HCT116 (cell line): Measurements from ENCODE around the gene CENPC. TPM values are rescaled to one million over a fixed set of nuclear protein-coding genes. Genes with fewer than 3 reads are reported as not detected.

Experiments used
- ATAC-seq: fragments of 200-7000 bp; cut with Tn5 transposase; 2 replicates; pipeline ENCODE4 v1.9.1; 2020; ENCODE audit warnings: mild to moderate bottlenecking, moderate library complexity
- BruUV-seq: library from RNA; stranded (reverse); fragments of 400-500 nt; replicated peaks from 2 replicates; lab custom pipeline; 2021; lab: Mats Ljungman, UMichigan
- CTCF ChIA-PET: fragments of 300-600 bp; sonication (Branson Sonifier 250); formaldehyde crosslinking; loops from one replicate; lab custom pipeline; 2021; ENCODE audit warnings: antibody characterized with exemption; lab: Charles Lee
- POLR2A ChIA-PET: fragments of 300-600, 350-600 bp; sonication (Branson Sonifier 250); formaldehyde crosslinking; loops from one replicate; lab custom pipeline; 2021; ENCODE audit warnings: antibody characterized with exemption; lab: Charles Lee
- RAD21 ChIA-PET, 2 experiments: fragments of 300-600 bp; sonication (Branson Sonifier 250); formaldehyde crosslinking; loops; one replicate each; lab custom pipeline; 2023; ENCODE audit warnings: low total read pairs in 2 of 2; ENCODE audit not compliant: uncharacterized antibody in 2 of 2, unreplicated experiment in 2 of 2, low non-redundant PET in 1 of 2; lab: Charles Lee
- DNase-seq: peaks from one replicate; pipeline ENCODE4 v3.0.0-alpha.2; 2010; ENCODE audit warnings: low read depth, low spot score
- H2AFZ ChIP-seq: fragments of 200-600 bp; shearing (Covaris generic), sonication (generic); 2 replicates; pipeline ENCODE4 v1.6.1; 2017; ENCODE audit warnings: low read depth, mixed run types, mixed read lengths, antibody characterized with exemption, low read length; ENCODE audit not compliant: poor library complexity, severe bottlenecking
- H3K27ac ChIP-seq: 2 replicates; pipeline ENCODE4 v1.5.1; 2012; ENCODE audit warnings: low read depth, low read length
- H3K27me3 ChIP-seq: fragments of 200-600 bp; sonication (generic); 2 replicates; pipeline ENCODE4 v1.6.1; 2016; ENCODE audit warnings: mixed run types, low read length, mixed read lengths; ENCODE audit not compliant: insufficient read depth
- H3K36me3 ChIP-seq, 2 experiments: fragments of 200-500 bp in 1 of 2; fragments of 200-600 bp in 1 of 2; sonication (Bioruptor generic) in 1 of 2; sonication (generic) in 1 of 2; 2 replicates each; pipeline versions ENCODE4 v1.5.1 to v1.6.1; 2014 to 2016; ENCODE audit warnings: low read length in 2 of 2, inconsistent platforms in 1 of 2, mixed read lengths in 1 of 2, mixed run types in 1 of 2; ENCODE audit not compliant: insufficient read depth in 2 of 2, control insufficient read depth in 1 of 2
- H3K4me1 ChIP-seq, 2 experiments: fragments of 200-600 bp in 1 of 2; sonication (generic) in 1 of 2; 2 replicates each; pipeline versions ENCODE4 v1.5.1 to v1.6.1; 2012 to 2017; ENCODE audit warnings: low read length in 2 of 2, inconsistent platforms in 1 of 2, mild to moderate bottlenecking in 1 of 2, mixed read lengths in 1 of 2, mixed run types in 1 of 2, moderate library complexity in 1 of 2; ENCODE audit not compliant: insufficient read depth in 2 of 2, control insufficient read depth in 1 of 2
- H3K4me2 ChIP-seq: fragments of 200-600 bp; sonication (generic); 2 replicates; pipeline ENCODE4 v1.6.1; 2017; ENCODE audit warnings: mixed run types, low read length, mixed read lengths
- H3K4me3 ChIP-seq, 2 experiments: fragments of 200-600 bp in 1 of 2; sonication (generic) in 1 of 2; replicated peaks in 1 of 2; 2 replicates each; pipeline ENCODE4 v1.5.1; 2011 to 2016; ENCODE audit warnings: low read length in 2 of 2, control low read depth in 1 of 2, low read depth in 1 of 2, mild to moderate bottlenecking in 1 of 2, mixed read lengths in 1 of 2, mixed run types in 1 of 2
- H3K79me2 ChIP-seq: fragments of 200-600 bp; sonication (generic); 2 replicates; pipeline ENCODE4 v1.6.1; 2017; ENCODE audit warnings: mild to moderate bottlenecking, mixed run types, low read length, moderate library complexity, mixed read lengths; ENCODE audit not compliant: insufficient read depth
- H3K9ac ChIP-seq: fragments of 200-600 bp; sonication (generic); 2 replicates; pipeline ENCODE4 v1.6.1; 2016; ENCODE audit warnings: low read length, mixed read lengths
- H3K9me2 ChIP-seq: fragments of 200-600 bp; sonication (generic), shearing (Covaris generic); 2 replicates; pipeline ENCODE4 v1.6.1; 2017; ENCODE audit warnings: mixed run types, mild to moderate bottlenecking, moderate library complexity; ENCODE audit not compliant: insufficient read depth
- H3K9me3 ChIP-seq, 2 experiments: fragments of 200-500 bp in 1 of 2; fragments of 200-600 bp in 1 of 2; sonication (Bioruptor generic) in 1 of 2; sonication (generic) in 1 of 2; 2 replicates each; pipeline ENCODE4 v1.6.1; 2014 to 2017; ENCODE audit warnings: low read length in 2 of 2, mixed read lengths in 2 of 2, inconsistent platforms in 1 of 2, low read depth in 1 of 2, mild to moderate bottlenecking in 1 of 2, mixed run types in 1 of 2, moderate library complexity in 1 of 2; ENCODE audit not compliant: control insufficient read depth in 1 of 2, insufficient read depth in 1 of 2
- H4K20me1 ChIP-seq: fragments of 200-600 bp; sonication (generic), shearing (Covaris generic); 2 replicates; pipeline ENCODE4 v1.6.1; 2017; ENCODE audit warnings: mixed run types, mild to moderate bottlenecking, moderate library complexity; ENCODE audit not compliant: insufficient read depth
- RAD21 ChIP-seq: IDR thresholded peaks from 2 replicates; pipeline ENCODE4 v1.6.1; 2012; ENCODE audit warnings: low read depth, mild to moderate bottlenecking
- REST ChIP-seq: IDR thresholded peaks from 2 replicates; pipeline ENCODE4 v1.6.1; 2012; ENCODE audit warnings: low read depth
- ZBTB33 ChIP-seq: IDR thresholded peaks from 2 replicates; pipeline ENCODE4 v1.6.1; 2011; ENCODE audit warnings: mild to moderate bottlenecking, low read length, moderate library complexity; ENCODE audit not compliant: insufficient replicate concordance; ENCODE audit errors: extremely low read depth
- intact Hi-C: fragments of 100-400 bp; cut with micrococcal nuclease; formaldehyde crosslinking; loops from 2 replicates; pipeline ENCODE4 v1.10.0; 2022
- total RNA-seq: library from RNA; stranded (reverse); gene quantifications from one replicate; pipeline ENCODE4 v1.2.1, GENCODE V29; 2021; ENCODE audit not compliant: unreplicated experiment

CENPC gene
- total RNA-seq, 1 experiment from 2014 or later = 15.4 TPM

GRCh38 chr4:67556436-67556835, 11.1 kb upstream of the CENPC start:
- DNase-seq = no peak
- H3K36me3 ChIP-seq = no peaks in the 10 kb centered on the region
- no peak for ATAC-seq
- no peaks in the 10 kb centered on the region for H3K9me2 ChIP-seq
- intact Hi-C loops = no loop called here
- RAD21 ChIA-PET = no interaction called here
- H3K9ac ChIP-seq = no peak overlapping the region
- H3K4me1 ChIP-seq = no peaks in the 10 kb centered on the region
- no peak for TF ChIP-seq ZBTB33
- no peak for TF ChIP-seq RAD21
- TF ChIP-seq REST = no peak
- POLR2A ChIA-PET = no interaction called here
- H3K27me3 ChIP-seq = no peaks in the 10 kb centered on the region
- H4K20me1 ChIP-seq = no peaks in the 10 kb centered on the region
- H3K9me3 ChIP-seq = no peaks in the 10 kb centered on the region
- BruUV-seq = no TSS peak
- H3K79me2 ChIP-seq = no peaks in the 10 kb centered on the region
- CTCF ChIA-PET = no interaction called here
- no peak overlapping the region for H3K4me2 ChIP-seq
- no peak overlapping the region for H2AFZ ChIP-seq
- H3K4me3 ChIP-seq = no peak overlapping the region
- no peak overlapping the region for H3K27ac ChIP-seq
